ENCODE data around the gene MCF2L2.

DNA sequence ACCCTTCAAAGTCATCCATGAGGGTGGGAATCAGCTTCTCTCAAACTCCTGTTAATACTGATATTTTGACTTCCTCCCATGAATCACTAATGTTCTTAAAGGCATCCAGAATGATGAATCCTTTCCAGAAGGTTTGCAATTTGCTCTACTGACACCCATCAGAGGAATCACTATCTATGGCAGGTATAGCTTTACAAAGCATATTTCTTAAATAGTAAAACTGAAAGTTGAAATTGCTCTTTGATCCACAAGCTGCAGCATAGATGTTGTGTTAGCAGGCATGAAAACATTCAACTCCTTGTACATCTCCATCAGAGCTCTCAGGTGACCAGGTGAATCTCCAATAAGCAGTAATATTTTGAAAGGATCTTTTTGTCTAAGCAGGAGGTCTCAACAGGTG lies 109.0 kb downstream of the MCF2L2 start:
- TF ChIP-seq, protein P1, sequence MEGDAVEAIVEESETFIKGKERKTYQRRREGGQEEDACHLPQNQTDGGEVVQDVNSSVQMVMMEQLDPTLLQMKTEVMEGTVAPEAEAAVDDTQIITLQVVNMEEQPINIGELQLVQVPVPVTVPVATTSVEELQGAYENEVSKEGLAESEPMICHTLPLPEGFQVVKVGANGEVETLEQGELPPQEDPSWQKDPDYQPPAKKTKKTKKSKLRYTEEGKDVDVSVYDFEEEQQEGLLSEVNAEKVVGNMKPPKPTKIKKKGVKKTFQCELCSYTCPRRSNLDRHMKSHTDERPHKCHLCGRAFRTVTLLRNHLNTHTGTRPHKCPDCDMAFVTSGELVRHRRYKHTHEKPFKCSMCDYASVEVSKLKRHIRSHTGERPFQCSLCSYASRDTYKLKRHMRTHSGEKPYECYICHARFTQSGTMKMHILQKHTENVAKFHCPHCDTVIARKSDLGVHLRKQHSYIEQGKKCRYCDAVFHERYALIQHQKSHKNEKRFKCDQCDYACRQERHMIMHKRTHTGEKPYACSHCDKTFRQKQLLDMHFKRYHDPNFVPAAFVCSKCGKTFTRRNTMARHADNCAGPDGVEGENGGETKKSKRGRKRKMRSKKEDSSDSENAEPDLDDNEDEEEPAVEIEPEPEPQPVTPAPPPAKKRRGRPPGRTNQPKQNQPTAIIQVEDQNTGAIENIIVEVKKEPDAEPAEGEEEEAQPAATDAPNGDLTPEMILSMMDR (IDR thresholded peaks at IDR 0.05): no peak
- TF ChIP-seq ZFX (IDR thresholded peaks at IDR 0.05; ENCODE audit: borderline replicate concordance): no peak

All from 22Rv1 (cell line).